Measurements from ENCODE around the gene DOCK8. TPM values are rescaled to one million over a fixed set of nuclear protein-coding genes. Genes with fewer than 3 reads are reported as not detected.

Gene DOCK8
- total RNA-seq, 1 experiment from 2014 or later, result 0.37 TPM

- Histone ChIP-seq H3K36me3 (ENCODE audit: control insufficient read depth in 1 of 2, insufficient read depth in 2 of 2, low read length in 2 of 2) (no peaks in the 10 kb centered on the region), H3K9me3 (ENCODE audit: control insufficient read depth in 1 of 2, insufficient read depth in 1 of 2, low read depth in 1 of 2, low read length in 2 of 2) (no peaks in the 10 kb centered on the region), H3K27ac (ENCODE audit: low read depth, low read length) (no peak overlapping the region), H3K9ac (ENCODE audit: low read length) (no peak overlapping the region), H3K4me3 (replicated peaks in 1 of 2; ENCODE audit: low read depth in 1 of 2, low read length in 2 of 2) (no peak overlapping the region), H3K79me2 (ENCODE audit: insufficient read depth, low read length) (no peaks in the 10 kb centered on the region), H4K20me1 (ENCODE audit: insufficient read depth) (no peaks in the 10 kb centered on the region), H3K4me2 (ENCODE audit: low read length) (no peak overlapping the region), H3K9me2 (ENCODE audit: insufficient read depth) (no peaks in the 10 kb centered on the region), H3K27me3 (ENCODE audit: insufficient read depth, low read length) (0 out of 2 replicates have a peak, but pooled peaks cover 4% of the 10 kb centered on the region), H2AFZ (ENCODE audit: low read depth, low read length, poor library complexity, severe bottlenecking) (no peak overlapping the region), H3K4me1 (ENCODE audit: control insufficient read depth in 1 of 2, insufficient read depth in 2 of 2, low read length in 2 of 2) (no peaks in the 10 kb centered on the region)
- ChIA-PET RAD21 (ENCODE audit: low non-redundant PET in 1 of 2, low total read pairs in 2 of 2, uncharacterized antibody in 2 of 2, unreplicated experiment in 2 of 2) (no interaction called here), POLR2A (no interaction called here), CTCF (no interaction called here)
- no peak for TF ChIP-seq ELF1 (IDR thresholded peaks at IDR 0.05; ENCODE audit: borderline replicate concordance, low read depth)
- TF ChIP-seq SP1 (IDR thresholded peaks at IDR 0.05; ENCODE audit: low read depth), result no peak
- TF ChIP-seq REST (IDR thresholded peaks at IDR 0.05; ENCODE audit: low read depth), result no peak
- TF ChIP-seq MAX (IDR thresholded peaks at IDR 0.05), result no peak
- no peak for TF ChIP-seq EGR1 (IDR thresholded peaks at IDR 0.05; ENCODE audit: low read depth)
- TF ChIP-seq ZNF274 (IDR thresholded peaks at IDR 0.05; ENCODE audit: low read depth, low read length), result no peak
- TF ChIP-seq ZFX (IDR thresholded peaks at IDR 0.05), result no peak
- TF ChIP-seq JUND (IDR thresholded peaks at IDR 0.05), result no peak
- TF ChIP-seq ATF3 (IDR thresholded peaks at IDR 0.05), result no peak
- TF ChIP-seq POLR2A (IDR thresholded peaks at IDR 0.05; ENCODE audit: borderline replicate concordance, extremely low read depth, insufficient read depth, insufficient read length), result no peak
- TF ChIP-seq EZH2phosphoT487 (IDR thresholded peaks at IDR 0.05; ENCODE audit: borderline replicate concordance), result no peak
- TF ChIP-seq SRF (IDR thresholded peaks at IDR 0.05; ENCODE audit: low read depth), result no peak
- TF ChIP-seq CEBPB (IDR thresholded peaks at IDR 0.05; ENCODE audit: low read depth), result no peak
- TF ChIP-seq POLR2AphosphoS5 (IDR thresholded peaks at IDR 0.05; ENCODE audit: low read depth, low read length), result no peak
- TF ChIP-seq TCF7L2 (IDR thresholded peaks at IDR 0.05; ENCODE audit: borderline replicate concordance, extremely low read depth, insufficient read depth, insufficient read length), result no peak
- ATAC-seq (no peak), DNase-seq (ENCODE audit: low read depth, low spot score) (no peak)
- BruUV-seq (replicated peaks), result no TSS peak
- intact Hi-C loops (cut with micrococcal nuclease), result no loop called here
These were observed 89.4 kb downstream of the DOCK8 start for GRCh38 chr9:304106-304505.

Data from HCT116 (cell line).